Brain microvascular endothelial cell (primary cell): ENCODE measurements around the gene PDLIM4.

ENCODE experiments used
- DNase-seq: peaks from one replicate; pipeline ENCODE4 v3.0.0-alpha.2; 2020
- H3K27ac ChIP-seq: fragments of 250-450 bp; sonication (Bioruptor Pico); 2 replicates; pipeline ENCODE4 v1.5.1; 2020; ENCODE audit warnings: mild to moderate bottlenecking, moderate library complexity
- H3K27me3 ChIP-seq: fragments of 250-450 bp; sonication (Bioruptor Pico); replicated peaks from 2 replicates; pipeline ENCODE4 v1.5.1; 2020; ENCODE audit warnings: mild to moderate bottlenecking
- H3K36me3 ChIP-seq: fragments of 250-450 bp; sonication (Bioruptor Pico); replicated peaks from 2 replicates; pipeline ENCODE4 v1.5.1; 2020; ENCODE audit warnings: mild to moderate bottlenecking
- H3K4me3 ChIP-seq: 2 replicates; pipeline ENCODE4 v1.5.1; 2011; ENCODE audit warnings: low read depth, mild to moderate bottlenecking, control low read depth, low read length, moderate library complexity
- CTCF ChIP-seq: IDR thresholded peaks from 2 replicates; pipeline ENCODE4 v1.5.1; 2011; ENCODE audit warnings: low read depth, mild to moderate bottlenecking, moderate library complexity, low read length, control low read depth, inconsistent platforms; ENCODE audit errors: missing control alignments
- in situ Hi-C: cut with HindIII; loops from 2 replicates; pipeline ENCODE4 v1.10.0; 2017; ENCODE audit warnings: low sequenced_read_pairs, low pct_ligation_motif_present

Gene PDLIM4

GRCh38 chr5:132211787-132212186 lies 45.7 kb upstream of the PDLIM4 start:
- in situ Hi-C loops: no loop called here
- no peaks in the 10 kb centered on the region for H3K27me3 ChIP-seq
- H3K36me3 ChIP-seq: peaks cover 58% of the 10 kb centered on the region
- no peak for TF ChIP-seq CTCF
- no peak for DNase-seq
- no peak overlapping the region for H3K27ac ChIP-seq
- no peak overlapping the region for H3K4me3 ChIP-seq

GRCh38 chr5:132213666-132214065 lies 43.8 kb upstream of the PDLIM4 start:
- H3K36me3 ChIP-seq: peaks cover 55% of the 10 kb centered on the region
- no peak overlapping the region for H3K4me3 ChIP-seq
- no peak for DNase-seq
- TF ChIP-seq CTCF: no peak
- in situ Hi-C loops: no loop called here
- H3K27ac ChIP-seq: no peak overlapping the region
- H3K27me3 ChIP-seq: no peaks in the 10 kb centered on the region

GRCh38 chr5:132214491-132214890 lies 43.0 kb upstream of the PDLIM4 start:
- no peak for TF ChIP-seq CTCF
- Histone ChIP-seq H3K27ac (no peak overlapping the region), H3K36me3 (peaks cover 51% of the 10 kb centered on the region), H3K27me3 (no peaks in the 10 kb centered on the region), H3K4me3 (no peak overlapping the region)
- in situ Hi-C loops: no loop called here
- no peak for DNase-seq

- peaks cover 50% of the 10 kb centered on the region for H3K36me3 ChIP-seq
- no peak for TF ChIP-seq CTCF
- H3K27ac ChIP-seq: peak overlapping the region; percentile 62
- peak; percentile 98 for DNase-seq
- no peak overlapping the region for H3K4me3 ChIP-seq
- in situ Hi-C loops: no loop called here
- no peaks in the 10 kb centered on the region for H3K27me3 ChIP-seq
These were observed 42.2 kb upstream of the PDLIM4 start for GRCh38 chr5:132215329-132215728.

DNA sequence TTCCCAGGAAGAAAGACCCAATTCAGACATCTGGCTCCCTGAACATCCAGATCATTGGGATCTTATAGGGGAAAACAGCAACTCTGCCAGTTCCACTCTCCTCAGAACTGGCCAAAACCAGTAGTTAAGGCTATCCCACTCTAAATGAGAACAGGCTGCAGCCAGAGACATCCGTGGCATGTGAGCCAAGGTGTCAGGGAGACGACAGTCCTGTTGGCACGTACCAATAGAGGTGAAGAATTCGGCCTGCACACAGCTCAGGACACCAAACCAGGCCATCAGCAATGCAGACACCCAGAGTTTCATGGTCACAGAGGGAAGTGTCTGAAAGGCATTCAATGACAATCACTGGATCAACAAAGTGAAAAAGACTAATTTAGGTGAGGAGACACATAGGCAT lies 39.2 kb upstream of the PDLIM4 start:
- Histone ChIP-seq H3K27ac (no peak overlapping the region), H3K4me3 (no peak overlapping the region), H3K36me3 (peaks cover 23% of the 10 kb centered on the region), H3K27me3 (no peaks in the 10 kb centered on the region)
- DNase-seq: no peak
- TF ChIP-seq CTCF: no peak
- in situ Hi-C loops: no loop called here

GRCh38 chr5:132219289-132219970 lies 38.1 kb upstream of the PDLIM4 start:
- DNase-seq: no peak
- H3K27me3 ChIP-seq: no peaks in the 10 kb centered on the region
- no peak overlapping the region for H3K27ac ChIP-seq
- no peak overlapping the region for H3K4me3 ChIP-seq
- H3K36me3 ChIP-seq: peaks cover 14% of the 10 kb centered on the region
- no peak for TF ChIP-seq CTCF
- in situ Hi-C loops: no loop called here
